GM08714 (cell line): ENCODE results near the gene AUH.

Experiments used
- H3K4me3 ChIP-seq: fragments of 200-500 bp; sonication (Bioruptor generic); 2 replicates; pipeline ENCODE4 v1.5.1; 2014; ENCODE audit warnings: mild to moderate bottlenecking, low read length, inconsistent platforms
- ZNF274 ChIP-seq: IDR thresholded peaks from 2 replicates; pipeline ENCODE4 v1.6.1; 2012; ENCODE audit warnings: mild to moderate bottlenecking, low read depth, low read length

AUH gene

DNA sequence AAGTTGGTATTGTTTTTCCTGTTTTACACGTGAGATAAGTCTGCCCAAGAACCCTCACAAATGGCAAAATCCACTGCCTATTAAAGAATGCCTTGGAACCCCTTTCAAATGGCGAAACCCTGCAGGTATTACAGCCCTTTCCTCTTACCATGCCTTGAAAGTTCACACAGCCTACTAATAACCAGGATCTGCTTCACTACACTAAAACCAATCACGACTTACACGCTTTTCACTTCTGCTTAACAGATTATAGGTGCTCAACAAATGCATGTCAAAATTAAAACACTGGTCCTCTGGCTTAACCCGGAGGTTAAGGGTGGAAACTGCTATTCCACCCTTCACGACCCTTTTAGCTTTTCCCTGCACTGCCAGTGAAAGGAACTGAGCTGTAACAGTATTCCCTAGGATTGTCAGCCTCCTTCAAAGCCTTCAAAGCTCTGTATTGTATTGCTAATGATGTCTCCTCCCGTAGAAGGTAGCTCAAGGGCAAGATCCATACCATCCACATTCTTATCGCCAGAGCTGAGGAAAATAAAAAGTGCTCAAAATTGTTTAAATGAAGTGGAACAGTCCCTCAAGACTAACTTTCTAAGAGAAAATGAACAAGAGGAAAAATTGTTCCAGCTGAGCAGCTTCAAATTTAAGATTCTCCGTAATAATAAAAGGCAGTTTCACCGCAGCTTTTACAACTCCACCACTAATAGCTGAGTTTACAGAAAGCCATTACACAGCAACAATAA is 997 bp downstream of the AUH start:
- no peak for TF ChIP-seq ZNF274
- peak overlapping the region; percentile 97 for H3K4me3 ChIP-seq

GRCh38 chr9:91359734-91360470 is 1.8 kb downstream of the AUH start:
- H3K4me3 ChIP-seq, result peak overlapping the region; percentile 97

DNA sequence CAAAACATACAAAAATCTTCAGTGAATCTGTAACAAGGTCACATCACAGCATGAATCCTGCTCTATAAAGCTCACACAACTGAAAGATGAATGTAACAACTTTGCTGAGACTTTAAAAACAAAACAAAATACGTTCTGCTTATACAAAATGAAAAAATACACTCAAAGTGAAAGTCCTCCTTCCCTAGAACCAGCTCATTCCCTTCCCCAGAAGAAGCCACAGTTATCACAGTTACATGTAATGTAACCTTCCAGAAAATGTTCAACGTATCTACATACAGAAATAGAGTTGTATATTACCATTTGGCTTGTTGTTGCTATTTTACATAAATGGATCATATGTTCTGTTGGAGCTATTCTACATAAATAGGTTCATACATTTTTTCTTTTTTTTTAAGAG is 2.6 kb downstream of the AUH start:
- no peak overlapping the region for H3K4me3 ChIP-seq
- no peak for TF ChIP-seq ZNF274

More at GRCh38 chr9:91359734-91360470, 1.8 kb downstream of the AUH start:
- no peak for TF ChIP-seq ZNF274

- no peak overlapping the region for H3K4me3 ChIP-seq
- no peak for TF ChIP-seq ZNF274
These were observed 6.8 kb downstream of the AUH start for GRCh38 chr9:91354881-91355280.

- no peak overlapping the region for H3K4me3 ChIP-seq
- TF ChIP-seq ZNF274, result no peak
These were observed 12.6 kb downstream of the AUH start for GRCh38 chr9:91349115-91349555.

GRCh38 chr9:91348191-91348807 is 13.4 kb downstream of the AUH start:
- no peak for TF ChIP-seq ZNF274
- H3K4me3 ChIP-seq, result no peak overlapping the region

DNA sequence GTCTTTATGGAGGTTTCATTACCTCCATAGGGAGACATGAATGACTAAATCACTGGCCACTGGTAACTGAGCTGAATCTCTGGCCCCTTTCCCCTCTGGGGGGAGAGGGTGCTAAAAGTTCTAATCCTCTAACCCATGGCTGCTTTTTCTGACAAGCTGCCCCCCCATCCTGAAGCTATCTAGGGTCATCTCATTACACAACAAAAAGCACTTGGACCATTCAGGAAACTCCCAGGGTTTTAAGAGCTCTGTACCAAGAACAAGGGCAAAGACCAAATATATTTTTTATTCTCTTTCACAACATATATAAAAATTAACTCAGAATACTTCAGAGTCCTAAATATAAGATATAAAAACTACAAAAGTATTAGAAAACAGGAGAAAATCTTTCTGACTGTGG is 14.3 kb downstream of the AUH start:
- H3K4me3 ChIP-seq, result no peak overlapping the region
- TF ChIP-seq ZNF274, result no peak

GRCh38 chr9:91346644-91347043 is 15.1 kb downstream of the AUH start:
- no peak overlapping the region for H3K4me3 ChIP-seq
- no peak for TF ChIP-seq ZNF274

GRCh38 chr9:91345978-91346377 is 15.7 kb downstream of the AUH start:
- TF ChIP-seq ZNF274, result no peak
- no peak overlapping the region for H3K4me3 ChIP-seq

DNA sequence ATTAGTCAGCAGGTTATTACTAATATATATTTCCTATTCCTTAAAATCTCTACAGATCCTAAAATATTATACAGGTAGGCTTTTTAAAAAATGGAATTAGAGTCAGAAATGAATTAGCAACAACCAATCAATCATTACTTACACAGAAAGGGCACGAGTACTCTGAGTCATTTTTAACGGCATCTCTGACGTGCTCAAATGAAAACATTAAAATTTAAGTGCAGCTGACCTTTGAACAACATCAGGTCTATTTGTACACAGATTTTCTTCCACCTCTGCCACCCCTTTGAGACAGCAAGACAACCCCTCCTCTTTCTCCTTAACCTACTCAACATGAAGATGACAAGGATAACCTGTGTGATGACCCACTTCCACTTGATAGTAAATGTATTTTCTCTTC is 19.1 kb downstream of the AUH start:
- H3K4me3 ChIP-seq, result no peak overlapping the region
- TF ChIP-seq ZNF274, result no peak

GRCh38 chr9:91341749-91342148 is 20.0 kb downstream of the AUH start:
- no peak overlapping the region for H3K4me3 ChIP-seq
- TF ChIP-seq ZNF274, result no peak

DNA sequence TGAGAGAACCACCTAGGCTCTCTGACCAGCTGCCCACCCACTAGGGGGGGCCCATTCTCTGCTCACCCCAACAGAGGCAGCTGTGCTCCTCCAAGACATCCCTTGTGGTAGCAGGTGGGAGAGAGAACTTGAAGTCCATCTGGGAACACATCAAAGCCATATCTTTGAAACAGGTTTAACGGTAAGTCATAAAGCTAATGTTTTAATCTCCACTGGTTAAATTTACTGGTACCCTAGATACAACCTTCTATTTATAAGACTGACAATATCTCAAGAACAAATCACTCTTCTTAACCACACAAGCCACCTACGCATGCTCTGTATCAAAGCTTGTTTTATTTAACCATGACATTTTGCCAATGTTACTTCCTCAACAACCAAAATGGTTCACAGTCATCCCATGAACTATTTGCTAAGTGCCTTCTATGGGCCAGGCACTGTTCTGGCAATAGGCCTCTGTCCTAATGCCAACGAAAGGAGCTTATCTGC is 20.4 kb downstream of the AUH start:
- H3K4me3 ChIP-seq, result no peak overlapping the region
- TF ChIP-seq ZNF274, result no peak

- TF ChIP-seq ZNF274, result no peak
- no peak overlapping the region for H3K4me3 ChIP-seq
These were observed 21.2 kb downstream of the AUH start for GRCh38 chr9:91340395-91340967.

DNA sequence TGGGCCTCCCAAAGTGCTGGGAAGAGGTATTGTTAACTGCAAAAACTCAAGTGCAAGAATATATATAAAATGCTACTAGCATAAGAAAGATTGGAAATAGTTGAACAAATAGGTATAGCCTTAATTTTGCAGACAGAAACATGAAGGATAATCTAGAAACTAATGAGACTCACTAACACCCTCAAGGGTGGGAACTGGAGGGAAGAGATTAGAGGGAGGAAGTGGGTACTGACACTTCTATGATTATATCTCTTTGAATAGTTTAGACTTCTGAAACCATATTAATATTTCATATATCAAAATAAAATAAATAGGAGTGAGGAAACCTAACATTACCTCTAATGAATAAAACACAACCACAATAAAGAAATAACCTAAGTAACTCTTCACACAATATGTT is 23.0 kb downstream of the AUH start:
- TF ChIP-seq ZNF274, result no peak
- no peak overlapping the region for H3K4me3 ChIP-seq
